Measurements from ENCODE around the gene SCFD2.

SCFD2 gene

DNA sequence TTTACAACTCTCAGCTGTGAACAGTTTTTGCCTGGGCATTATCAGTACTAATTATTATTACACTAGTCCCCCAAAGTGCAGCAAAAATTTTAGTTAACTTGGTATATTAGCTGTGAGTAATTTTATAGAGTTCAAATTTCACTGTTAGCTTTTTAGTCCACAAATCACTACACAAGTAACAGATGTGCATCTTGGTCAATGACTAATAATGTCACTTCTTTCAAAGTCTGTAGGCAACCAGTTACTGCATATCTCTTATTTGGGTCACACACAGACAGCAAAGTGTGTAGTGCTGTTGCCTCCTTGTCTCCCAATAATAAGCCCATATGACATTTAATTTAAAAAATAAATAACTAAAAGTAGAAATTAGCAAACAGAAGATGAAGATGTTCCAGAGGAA lies 159.9 kb downstream of the SCFD2 start:
- H3K4me3 ChIP-seq (ENCODE audit: control insufficient read depth, low read depth, low read length): no peak overlapping the region
- no peak for DNase-seq (ENCODE audit: low read depth)
- TF ChIP-seq, protein P1, sequence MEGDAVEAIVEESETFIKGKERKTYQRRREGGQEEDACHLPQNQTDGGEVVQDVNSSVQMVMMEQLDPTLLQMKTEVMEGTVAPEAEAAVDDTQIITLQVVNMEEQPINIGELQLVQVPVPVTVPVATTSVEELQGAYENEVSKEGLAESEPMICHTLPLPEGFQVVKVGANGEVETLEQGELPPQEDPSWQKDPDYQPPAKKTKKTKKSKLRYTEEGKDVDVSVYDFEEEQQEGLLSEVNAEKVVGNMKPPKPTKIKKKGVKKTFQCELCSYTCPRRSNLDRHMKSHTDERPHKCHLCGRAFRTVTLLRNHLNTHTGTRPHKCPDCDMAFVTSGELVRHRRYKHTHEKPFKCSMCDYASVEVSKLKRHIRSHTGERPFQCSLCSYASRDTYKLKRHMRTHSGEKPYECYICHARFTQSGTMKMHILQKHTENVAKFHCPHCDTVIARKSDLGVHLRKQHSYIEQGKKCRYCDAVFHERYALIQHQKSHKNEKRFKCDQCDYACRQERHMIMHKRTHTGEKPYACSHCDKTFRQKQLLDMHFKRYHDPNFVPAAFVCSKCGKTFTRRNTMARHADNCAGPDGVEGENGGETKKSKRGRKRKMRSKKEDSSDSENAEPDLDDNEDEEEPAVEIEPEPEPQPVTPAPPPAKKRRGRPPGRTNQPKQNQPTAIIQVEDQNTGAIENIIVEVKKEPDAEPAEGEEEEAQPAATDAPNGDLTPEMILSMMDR (IDR thresholded peaks at IDR 0.05; ENCODE audit: control insufficient read depth, insufficient read depth, low read depth, low read length, missing control alignments): no peak

- H3K4me3 ChIP-seq (ENCODE audit: control insufficient read depth, low read depth, low read length): no peak overlapping the region
Measured at GRCh38 chr4:53199356-53199755, 166.5 kb downstream of the SCFD2 start.

GRCh38 chr4:53197772-53198142 lies 168.1 kb downstream of the SCFD2 start:
- TF ChIP-seq, protein P1 (IDR thresholded peaks at IDR 0.05; ENCODE audit: control insufficient read depth, insufficient read depth, low read depth, low read length, missing control alignments): no peak
- DNase-seq (ENCODE audit: low read depth): no peak
- no peak overlapping the region for H3K4me3 ChIP-seq (ENCODE audit: control insufficient read depth, low read depth, low read length)

More at GRCh38 chr4:53199356-53199755, 166.5 kb downstream of the SCFD2 start:
- no peak for DNase-seq (ENCODE audit: low read depth)
- TF ChIP-seq, protein P1 (IDR thresholded peaks at IDR 0.05; ENCODE audit: control insufficient read depth, insufficient read depth, low read depth, low read length, missing control alignments): no peak

DNA sequence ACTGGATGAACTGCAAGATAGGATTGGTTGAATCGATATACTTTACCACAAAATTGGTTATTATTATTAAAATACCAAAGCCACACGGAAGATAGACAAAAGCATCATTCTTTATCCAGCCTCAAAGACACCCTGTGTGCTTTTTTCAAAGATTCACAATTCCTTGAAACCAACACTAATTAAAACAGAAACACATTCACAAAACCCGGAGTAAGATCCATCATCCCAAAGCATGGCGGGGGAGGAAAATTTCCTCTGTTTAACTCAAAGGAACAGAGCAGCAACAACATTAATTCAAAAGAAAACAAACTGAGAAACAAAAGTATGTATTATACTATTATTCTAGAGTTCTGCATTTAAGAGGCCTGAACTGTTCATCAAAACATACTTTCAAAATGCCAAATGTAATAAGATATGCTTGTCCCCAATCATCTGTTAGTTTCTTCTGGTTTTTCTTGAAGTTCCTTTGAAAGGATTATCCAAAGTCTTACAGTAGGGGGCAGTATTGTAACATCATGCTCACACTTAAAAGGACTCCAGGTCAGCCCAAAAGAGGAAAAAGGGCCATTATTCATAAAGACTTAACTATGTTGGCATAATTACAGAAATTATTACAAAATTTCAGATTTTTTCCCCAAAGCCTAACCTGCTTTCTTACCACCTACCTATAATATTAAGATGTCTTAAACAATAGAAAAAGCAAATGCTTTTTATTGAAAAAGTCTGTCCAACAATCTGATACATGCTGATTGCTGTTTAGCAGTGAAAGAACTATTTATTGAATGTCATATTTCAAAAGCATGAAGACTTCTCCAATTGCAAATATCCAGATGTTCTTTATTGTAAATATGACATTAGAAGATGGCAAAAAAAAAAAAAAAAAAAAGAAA lies 168.7 kb downstream of the SCFD2 start:
- peak overlapping the region; percentile 7 for H3K4me3 ChIP-seq (ENCODE audit: control insufficient read depth, low read depth, low read length)
- TF ChIP-seq, protein P1 (IDR thresholded peaks at IDR 0.05; ENCODE audit: control insufficient read depth, insufficient read depth, low read depth, low read length, missing control alignments): peak; percentile 61
- peak; percentile 74 for DNase-seq (ENCODE audit: low read depth)

DNA sequence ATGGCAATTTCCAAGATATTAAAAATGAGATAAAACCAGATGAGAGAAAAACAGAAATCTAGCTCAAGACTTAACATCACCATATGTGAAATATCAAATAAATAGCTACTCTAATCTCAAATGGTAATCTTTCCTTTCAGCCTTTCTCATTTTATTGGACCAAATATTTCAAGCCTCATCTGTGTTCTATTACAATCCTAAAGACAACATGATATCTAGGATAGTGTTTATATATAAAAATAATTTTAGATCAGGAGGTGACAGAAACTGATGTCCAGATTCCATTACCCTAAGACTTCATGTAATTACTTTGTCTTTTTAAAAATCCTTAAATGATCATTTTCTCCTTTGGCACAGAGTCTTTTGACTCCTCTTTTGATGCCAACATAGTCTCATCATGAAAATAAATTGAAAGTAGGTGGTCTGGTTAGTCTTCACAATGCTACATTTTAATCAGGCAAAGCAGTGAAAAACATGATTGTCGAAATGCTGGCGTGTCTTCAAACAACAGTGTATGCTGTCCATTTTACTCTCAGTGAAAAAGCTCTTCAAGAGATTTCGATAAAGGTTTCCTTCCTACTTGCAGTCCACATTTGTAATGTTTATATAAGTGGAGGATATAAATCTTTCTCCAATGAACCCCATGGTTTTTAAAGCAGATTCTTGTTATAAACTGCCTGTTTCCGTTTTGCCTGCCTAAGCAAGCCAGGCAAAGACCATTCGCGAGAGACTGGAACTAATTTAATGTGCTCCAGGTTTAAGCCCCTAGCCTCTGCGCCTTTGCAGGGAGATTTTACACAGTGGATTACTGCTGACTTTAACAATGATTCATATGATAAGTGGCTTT lies 169.8 kb downstream of the SCFD2 start:
- H3K4me3 ChIP-seq (ENCODE audit: control insufficient read depth, low read depth, low read length): no peak overlapping the region
- DNase-seq (ENCODE audit: low read depth): peak; percentile 31
- TF ChIP-seq, protein P1 (IDR thresholded peaks at IDR 0.05; ENCODE audit: control insufficient read depth, insufficient read depth, low read depth, low read length, missing control alignments): no peak

- TF ChIP-seq, protein P1 (IDR thresholded peaks at IDR 0.05; ENCODE audit: control insufficient read depth, insufficient read depth, low read depth, low read length, missing control alignments): no peak
- DNase-seq (ENCODE audit: low read depth): no peak
Measured at GRCh38 chr4:53194727-53195126, 171.1 kb downstream of the SCFD2 start.

More at GRCh38 chr4:53194727-53195126, 171.1 kb downstream of the SCFD2 start:
- no peak overlapping the region for H3K4me3 ChIP-seq (ENCODE audit: control insufficient read depth, low read depth, low read length)
